Adrenal gland (tissue), 12 donors: ENCODE data around the gene SH3BGRL3. TPM values are rescaled to one million over a fixed set of nuclear protein-coding genes. Genes with fewer than 3 reads are reported as not detected.
"Not testable (repeated sequence)": the region's sequence is repeated elsewhere in the genome, so short reads cannot be mapped to it uniquely, and the experiment has no call there.

Experiments
- DNase-seq, 7 donors: peaks; one replicate each; pipeline ENCODE4 v3.0.0-alpha.2; 2019 to 2020
- H3K27ac ChIP-seq, 5 donors: fragments of 200-600 bp; sonication (generic) in 4 of 5; 1 replicate in 3 of 5; 2 replicates in 2 of 5; pipeline versions ENCODE4 v1.5.1 to v1.8.0; 2016 to 2020; ENCODE audit warnings: mild to moderate bottlenecking in 1 of 5
- H3K27me3 ChIP-seq: fragments of 200-600 bp; 2 replicates; pipeline ENCODE4 v1.8.0; 2021
- H3K36me3 ChIP-seq, 2 donors: fragments of 200-600 bp; replicated peaks in 1 of 2; 1 replicate in 1 of 2; 2 replicates in 1 of 2; pipeline versions ENCODE4 v1.5.1 to v1.8.0; 2018 to 2022
- H3K4me1 ChIP-seq, 2 donors: fragments of 200-600 bp; replicated peaks in 1 of 2; 1 replicate in 1 of 2; 2 replicates in 1 of 2; pipeline versions ENCODE4 v1.5.1 to v1.8.0; 2018 to 2021
- H3K4me3 ChIP-seq, 4 donors: fragments of 200-600 bp; sonication (generic) in 3 of 4; one replicate each; pipeline ENCODE4 v1.5.1; 2016 to 2018
- H3K9me3 ChIP-seq, 3 donors: fragments of 200-600 bp; sonication (generic) in 1 of 3; replicated peaks in 1 of 3; 1 replicate in 2 of 3; 2 replicates in 1 of 3; pipeline versions ENCODE4 v1.5.1 to v1.8.0; 2016 to 2021
- CTCF ChIP-seq, 6 experiments: fragments of 450-650 bp in 4 of 6; fragments of 200-600 bp in 2 of 6; sonication (generic) in 1 of 6; IDR thresholded peaks; 1 replicate in 5 of 6; 2 replicates in 1 of 6; pipeline versions ENCODE4 v1.5.1 to v1.8.0; 2016 to 2021; ENCODE audit warnings: antibody characterized with exemption in 6 of 6, mild to moderate bottlenecking in 2 of 6, moderate library complexity in 1 of 6
- POLR2A ChIP-seq, 2 donors: fragments of 450-650 bp; IDR thresholded peaks; one replicate each; pipeline ENCODE4 v1.6.1; 2017; ENCODE audit warnings: antibody characterized with exemption in 2 of 2, mild to moderate bottlenecking in 2 of 2, moderate library complexity in 1 of 2
- WGBS, 4 donors: extraction: QIAGEN DNeasy Blood & Tissue Kit in 2 of 4; methylation state at CpG; one replicate each; pipeline versions ENCODE4 v1.1.5 to v1.1.7; 2013 to 2017; 5-methylcytosine and 5-hydroxymethylcytosine counted together
- intact Hi-C, 2 donors: fragments of 100-400 bp; cut with DNase I; formaldehyde crosslinking; loops; one replicate each; pipeline versions ENCODE4 v1.14.1 to v1.15.0; 2022 to 2023
- polyA plus RNA-seq, 3 donors: library from polyadenylated mRNA; stranded (reverse); fragments of 200-250 nt in 2 of 3; fragments of 350-450 nt in 1 of 3; fragmentation: Illumina TruSeq in 1 of 3; extraction: RNeasy Lipid Tissue Mini Kit (QIAGEN cat#74804) in 1 of 3; gene quantifications; one replicate each; pipeline ENCODE4 v1.2.3, GENCODE V29; 2013 to 2014
- total RNA-seq, 9 donors: library from RNA; depleted of rRNA in 4 of 9; stranded (reverse); fragments of >200 nt in 4 of 9; fragments of 120-200 nt in 1 of 9; fragmentation: NEBNext Ultra II Directional in 1 of 9; extraction: Animal tissue kit (Norgen Biotek cat#: 25700) in 1 of 9; gene quantifications; one replicate each; pipeline versions ENCODE4 v1.1.0 to v1.2.4, GENCODE V29; 2013 to 2023
- donor health status: healthy with polysubstance abuse.
- donor health status: Bipolar disorder and iron deficiency.
- donor health status: DM: yes; HTN: yes; CAD: no.
- donor health status: DM: no; HTN: no; CAD: no.
- donor health status: DM: no; HTN: no; CAD: no.
- donor health status: DM: yes; HTN: yes; CAD: no.

SH3BGRL3 gene
- total and polyA plus RNA-seq, 12 donors = 21.0 to 350 (median 92.8) TPM

- Histone ChIP-seq H3K27me3 (no peaks in the 10 kb centered on the region), H3K4me1 (no peaks in the 10 kb centered on the region), H3K36me3 (no peaks in the 10 kb centered on the region), H3K27ac (no peak overlapping the region), H3K4me3 (no peak overlapping the region), H3K9me3 (no peaks in the 10 kb centered on the region)
- WGBS, 4 donors = 87 to 93% (median 88%) methylated on average over 2 of the region's 2 CpGs
- no peak for DNase-seq
- intact Hi-C loops = loop anchor here (5.0 kb wide), 2 partner anchors 41 to 156 kb away; partner anchors contain the start of genes C1orf232 (in 1 of the 2), SH3BGRL3 (in 1 of the 2) and ZNF593 (in 1 of the 2)
- TF ChIP-seq POLR2A (IDR thresholded peaks at IDR 0.05) (no peak), CTCF (IDR thresholded peaks at IDR 0.05) (no peak)
These were observed 43.5 kb downstream of the SH3BGRL3 start for GRCh38 chr1:26323382-26323781.

GRCh38 chr1:26324550-26324949 is 44.7 kb downstream of the SH3BGRL3 start:
- H3K4me3 ChIP-seq = no peak overlapping the region
- no peaks in the 10 kb centered on the region for H3K27me3 ChIP-seq
- no peak for DNase-seq
- no peaks in the 10 kb centered on the region for H3K4me1 ChIP-seq
- intact Hi-C loops = loop anchor here (5.0 kb wide), 2 partner anchors 42 to 157 kb away; partner anchors contain the start of genes C1orf232 (in 1 of the 2), SH3BGRL3 (in 1 of the 2) and ZNF593 (in 1 of the 2)
- WGBS, 4 donors = 46 to 79% (median 61%) methylated on average over 3 of the region's 3 CpGs
- H3K9me3 ChIP-seq = no peaks in the 10 kb centered on the region
- TF ChIP-seq POLR2A (IDR thresholded peaks at IDR 0.05) (no peak), CTCF (IDR thresholded peaks at IDR 0.05) (no peak)
- no peak overlapping the region for H3K27ac ChIP-seq
- H3K36me3 ChIP-seq = no peaks in the 10 kb centered on the region

- intact Hi-C loops = no loop called here
- Histone ChIP-seq H3K4me1 (no peaks in the 10 kb centered on the region), H3K27me3 (no peaks in the 10 kb centered on the region), H3K36me3 (no peaks in the 10 kb centered on the region), H3K27ac (no peak overlapping the region), H3K9me3 (no peaks in the 10 kb centered on the region), H3K4me3 (no peak overlapping the region)
- DNase-seq = no peak
- 71 to 90% (median 80%) methylated on average over 8 of the region's 8 CpGs for WGBS, 4 donors
- TF ChIP-seq POLR2A (IDR thresholded peaks at IDR 0.05) (no peak), CTCF (IDR thresholded peaks at IDR 0.05) (no peak)
These were observed 48.1 kb downstream of the SH3BGRL3 start for GRCh38 chr1:26327956-26328362.

- Histone ChIP-seq H3K4me3 (no peak overlapping the region), H3K4me1 (no peaks in the 10 kb centered on the region), H3K9me3 (no peaks in the 10 kb centered on the region), H3K36me3 (no peaks in the 10 kb centered on the region), H3K27ac (no peak overlapping the region), H3K27me3 (peaks cover 3% of the 10 kb centered on the region)
- WGBS, 4 donors = 77 to 80% (median 78%) methylated on average over 7 to 8 of the region's 8 CpGs
- TF ChIP-seq POLR2A (IDR thresholded peaks at IDR 0.05) (no peak), CTCF (IDR thresholded peaks at IDR 0.05) (no peak)
- DNase-seq = no peak
- intact Hi-C loops = no loop called here
These were observed 48.7 kb downstream of the SH3BGRL3 start for GRCh38 chr1:26328597-26328996.

- peaks cover 10% of the 10 kb centered on the region for H3K27me3 ChIP-seq
- H3K9me3 ChIP-seq, H3K27ac ChIP-seq, intact Hi-C loops, H3K4me1 ChIP-seq, DNase-seq, H3K4me3 ChIP-seq, H3K36me3 ChIP-seq: not testable (repeated sequence)
- 81 to 92% (median 87%) methylated on average over 3 to 4 of the region's 4 CpGs for WGBS, 4 donors
These were observed 49.5 kb downstream of the SH3BGRL3 start for GRCh38 chr1:26329380-26329779.
